ENCODE measurements around the gene LSAMP. TPM values are rescaled to one million over a fixed set of nuclear protein-coding genes. Genes with fewer than 3 reads are reported as not detected.
"Not testable (repeated sequence)": the region's sequence is repeated elsewhere in the genome, so short reads cannot be mapped to it uniquely, and the experiment has no call there.

The LSAMP gene
- total RNA-seq, 2 donors from 2014 or later = 1.9 to 5.4 TPM

DNA sequence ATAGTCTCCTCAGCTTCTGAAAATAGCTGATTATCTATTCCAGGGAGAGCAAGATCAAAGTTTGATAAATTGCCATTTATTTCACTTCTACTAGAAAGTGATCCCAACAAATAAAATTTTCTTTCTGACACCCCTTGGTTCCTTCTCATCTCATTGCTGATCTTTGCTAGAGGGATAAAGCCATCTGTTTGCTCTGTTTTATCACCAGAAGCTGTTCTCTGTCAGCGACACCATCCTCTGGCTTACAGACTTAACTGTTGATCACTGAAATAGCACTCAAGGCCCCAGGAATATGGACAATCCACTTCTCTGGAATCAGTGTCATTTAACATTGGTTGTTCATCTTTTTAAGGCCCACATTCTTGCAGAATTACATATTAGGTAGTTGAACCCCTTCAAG is 219.0 kb downstream of the LSAMP start:
- Histone ChIP-seq H3K27ac (no peak overlapping the region), H3K4me1 (ENCODE audit: control insufficient read depth in 1 of 2, low read depth in 2 of 2) (no peaks in the 10 kb centered on the region), H3K4me3 (no peak overlapping the region), H3K27me3 (replicated peaks; ENCODE audit: insufficient read depth) (no peaks in the 10 kb centered on the region), H3K36me3 (no peaks in the 10 kb centered on the region), H3K9me3 (no peaks in the 10 kb centered on the region)
- ATAC-seq (ENCODE audit: insufficient number of reproducible peaks, low FRiP score, low read depth) (no peak), DNase-seq (ENCODE audit: low spot score) (no peak)
- TF ChIP-seq, protein P1, sequence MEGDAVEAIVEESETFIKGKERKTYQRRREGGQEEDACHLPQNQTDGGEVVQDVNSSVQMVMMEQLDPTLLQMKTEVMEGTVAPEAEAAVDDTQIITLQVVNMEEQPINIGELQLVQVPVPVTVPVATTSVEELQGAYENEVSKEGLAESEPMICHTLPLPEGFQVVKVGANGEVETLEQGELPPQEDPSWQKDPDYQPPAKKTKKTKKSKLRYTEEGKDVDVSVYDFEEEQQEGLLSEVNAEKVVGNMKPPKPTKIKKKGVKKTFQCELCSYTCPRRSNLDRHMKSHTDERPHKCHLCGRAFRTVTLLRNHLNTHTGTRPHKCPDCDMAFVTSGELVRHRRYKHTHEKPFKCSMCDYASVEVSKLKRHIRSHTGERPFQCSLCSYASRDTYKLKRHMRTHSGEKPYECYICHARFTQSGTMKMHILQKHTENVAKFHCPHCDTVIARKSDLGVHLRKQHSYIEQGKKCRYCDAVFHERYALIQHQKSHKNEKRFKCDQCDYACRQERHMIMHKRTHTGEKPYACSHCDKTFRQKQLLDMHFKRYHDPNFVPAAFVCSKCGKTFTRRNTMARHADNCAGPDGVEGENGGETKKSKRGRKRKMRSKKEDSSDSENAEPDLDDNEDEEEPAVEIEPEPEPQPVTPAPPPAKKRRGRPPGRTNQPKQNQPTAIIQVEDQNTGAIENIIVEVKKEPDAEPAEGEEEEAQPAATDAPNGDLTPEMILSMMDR (IDR thresholded peaks at IDR 0.05) = no peak

DNA sequence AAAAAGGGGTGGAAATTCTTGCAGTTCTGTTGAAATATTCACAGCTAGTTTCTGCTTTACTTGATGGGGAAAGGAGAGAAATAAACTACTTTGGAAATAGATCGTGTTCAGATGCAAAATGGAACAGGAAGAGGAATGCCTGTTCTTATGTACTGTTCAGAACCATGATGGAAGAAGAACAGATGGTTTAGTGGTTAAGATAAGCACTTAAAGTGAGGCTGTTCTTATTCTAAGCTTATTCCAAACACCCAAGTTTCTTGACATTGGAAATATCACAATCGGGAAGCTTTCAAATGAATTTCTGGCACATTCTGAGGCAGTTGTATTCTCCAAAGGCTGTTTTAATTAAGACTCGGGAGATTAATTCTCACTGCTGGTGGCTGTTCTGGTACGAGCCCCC is 228.5 kb downstream of the LSAMP start:
- DNase-seq (ENCODE audit: low spot score) = no peak

DNA sequence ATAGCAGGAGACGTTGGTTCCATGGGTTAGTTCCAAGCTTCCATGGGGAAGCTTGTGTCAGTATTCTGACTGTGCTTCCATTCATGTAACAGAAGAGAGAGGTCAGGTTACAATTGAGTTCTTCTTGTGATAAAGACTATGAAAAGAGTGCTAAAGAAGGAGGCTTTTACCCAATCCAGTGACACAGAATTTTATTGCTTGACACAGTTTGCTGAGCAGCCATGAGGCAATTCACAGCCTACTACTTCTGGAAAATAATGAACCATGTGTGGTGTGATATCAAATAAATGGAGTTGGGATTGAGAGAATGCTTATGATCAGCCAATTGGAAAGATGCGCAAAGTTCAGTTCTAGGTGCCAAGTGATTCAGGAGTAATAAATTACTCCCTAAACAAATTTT is 233.4 kb downstream of the LSAMP start:
- H3K4me1 ChIP-seq (ENCODE audit: control insufficient read depth in 1 of 2, low read depth in 2 of 2) = no peaks in the 10 kb centered on the region
- ATAC-seq (ENCODE audit: insufficient number of reproducible peaks, low FRiP score, low read depth) (no peak), DNase-seq (ENCODE audit: low spot score) (no peak)
- no peaks in the 10 kb centered on the region for H3K27me3 ChIP-seq (replicated peaks; ENCODE audit: insufficient read depth)
- no peak overlapping the region for H3K27ac ChIP-seq
- no peaks in the 10 kb centered on the region for H3K9me3 ChIP-seq
- H3K4me3 ChIP-seq = no peak overlapping the region
- TF ChIP-seq, protein P1 (IDR thresholded peaks at IDR 0.05) = no peak
- H3K36me3 ChIP-seq = no peaks in the 10 kb centered on the region

More for the DNA sequence above, 228.5 kb downstream of the LSAMP start:
- Histone ChIP-seq H3K36me3 (no peaks in the 10 kb centered on the region), H3K4me1 (ENCODE audit: control insufficient read depth in 1 of 2, low read depth in 2 of 2) (no peaks in the 10 kb centered on the region), H3K9me3 (no peaks in the 10 kb centered on the region), H3K27me3 (replicated peaks; ENCODE audit: insufficient read depth) (no peaks in the 10 kb centered on the region), H3K4me3 (no peak overlapping the region), H3K27ac (no peak overlapping the region)
- no peak for ATAC-seq (ENCODE audit: insufficient number of reproducible peaks, low FRiP score, low read depth)
- TF ChIP-seq, protein P1 (IDR thresholded peaks at IDR 0.05) = no peak

DNA sequence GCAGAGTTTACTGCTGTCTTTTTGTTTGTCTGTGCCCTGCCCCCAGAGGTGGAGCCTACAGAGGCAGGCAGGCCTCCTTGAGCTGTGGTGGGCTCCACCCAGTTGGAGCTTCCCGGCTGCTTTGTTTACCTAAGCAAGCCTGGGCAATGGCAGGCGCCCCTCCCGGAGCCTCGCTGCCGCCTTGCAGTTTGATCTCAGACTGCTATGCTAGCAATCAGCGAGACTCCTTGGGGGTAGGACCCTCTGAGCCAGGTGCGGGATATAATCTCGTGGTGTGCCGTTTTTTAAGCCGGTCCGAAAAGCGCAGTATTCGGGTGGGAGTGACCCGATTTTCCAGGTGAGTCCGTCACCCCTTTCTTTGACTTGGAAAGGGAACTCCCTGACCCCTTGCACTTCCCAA is 236.5 kb downstream of the LSAMP start:
- not testable (repeated sequence) for H3K36me3 ChIP-seq; H3K4me3 ChIP-seq; ATAC-seq (ENCODE audit: insufficient number of reproducible peaks, low FRiP score, low read depth); H3K27me3 ChIP-seq (replicated peaks; ENCODE audit: insufficient read depth); H3K4me1 ChIP-seq (ENCODE audit: control insufficient read depth in 1 of 2, low read depth in 2 of 2); DNase-seq (ENCODE audit: low spot score); H3K27ac ChIP-seq; H3K9me3 ChIP-seq

DNA sequence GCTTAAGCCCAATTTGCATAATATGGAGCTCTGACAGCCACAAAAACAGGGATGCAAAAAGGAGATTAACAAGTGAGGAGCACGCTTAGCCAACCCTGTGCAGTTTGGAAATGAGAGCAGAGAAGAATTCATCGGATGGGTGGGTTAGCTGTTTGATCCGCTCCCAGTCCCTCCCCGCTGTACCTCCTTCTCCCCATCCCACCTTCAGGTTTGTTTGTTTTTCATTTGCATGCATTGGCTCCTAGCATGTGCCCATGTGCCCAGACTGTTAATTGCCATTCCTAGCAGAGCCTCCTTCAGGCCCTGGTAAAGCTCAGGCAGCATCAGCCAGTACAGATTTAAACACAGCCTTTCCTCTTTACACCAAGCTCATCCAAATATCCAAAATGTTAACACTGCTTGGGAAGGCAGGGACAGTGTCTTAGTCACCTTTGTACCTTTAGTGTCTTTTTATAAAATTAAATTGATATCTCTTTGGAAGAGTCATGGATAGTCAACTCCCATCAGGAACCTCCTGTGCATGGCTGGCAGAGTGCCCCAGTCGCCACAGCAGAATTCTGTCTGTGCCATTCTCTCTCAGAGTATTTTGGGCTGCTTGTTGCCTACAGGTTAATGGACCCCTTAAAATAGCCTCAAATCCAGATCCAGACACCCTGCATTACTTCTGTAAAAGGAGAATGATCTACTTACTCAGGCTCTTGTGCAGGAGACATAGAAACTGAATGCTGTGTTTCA is 244.2 kb downstream of the LSAMP start:
- TF ChIP-seq, protein P1 (IDR thresholded peaks at IDR 0.05) = no peak
- no peaks in the 10 kb centered on the region for H3K27me3 ChIP-seq (replicated peaks; ENCODE audit: insufficient read depth)
- no peak for ATAC-seq (ENCODE audit: insufficient number of reproducible peaks, low FRiP score, low read depth)
- no peak overlapping the region for H3K27ac ChIP-seq
- no peaks in the 10 kb centered on the region for H3K4me1 ChIP-seq (ENCODE audit: control insufficient read depth in 1 of 2, low read depth in 2 of 2)
- H3K4me3 ChIP-seq = no peak overlapping the region
- no peaks in the 10 kb centered on the region for H3K36me3 ChIP-seq
- H3K9me3 ChIP-seq = no peaks in the 10 kb centered on the region
- no peak for DNase-seq (ENCODE audit: low spot score)

DNA sequence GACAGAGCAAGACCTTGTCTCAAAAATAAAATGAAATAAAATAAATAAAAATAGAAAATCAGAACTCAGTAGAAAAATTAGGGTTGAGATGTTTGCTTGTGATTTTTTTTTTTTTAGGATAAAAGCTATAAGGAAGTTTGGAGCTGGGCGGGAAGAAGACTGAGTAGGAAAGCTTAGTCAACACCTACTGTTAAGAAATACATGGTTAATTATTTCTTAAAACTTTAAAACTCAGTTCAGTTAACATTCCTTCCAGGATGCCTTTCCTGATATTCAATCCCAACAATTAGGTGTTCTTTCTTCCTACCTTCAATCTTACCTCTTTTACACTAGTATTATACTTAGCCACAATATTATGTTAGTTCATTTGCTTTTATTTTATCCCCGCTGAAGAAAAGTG is 246.2 kb downstream of the LSAMP start:
- H3K36me3 ChIP-seq = no peaks in the 10 kb centered on the region
- H3K9me3 ChIP-seq = no peaks in the 10 kb centered on the region
- no peak overlapping the region for H3K4me3 ChIP-seq
- DNase-seq (ENCODE audit: low spot score) (no peak), ATAC-seq (ENCODE audit: insufficient number of reproducible peaks, low FRiP score, low read depth) (no peak)
- no peaks in the 10 kb centered on the region for H3K27me3 ChIP-seq (replicated peaks; ENCODE audit: insufficient read depth)
- TF ChIP-seq, protein P1 (IDR thresholded peaks at IDR 0.05) = no peak
- no peak overlapping the region for H3K27ac ChIP-seq
- H3K4me1 ChIP-seq (ENCODE audit: control insufficient read depth in 1 of 2, low read depth in 2 of 2) = no peaks in the 10 kb centered on the region
